ENCODE measurements around the gene RDX. TPM values are rescaled to one million over a fixed set of nuclear protein-coding genes. Genes with fewer than 3 reads are reported as not detected.

The RDX gene
- total RNA-seq, 1 donor from 2014 or later, result 105 TPM

- DNase-seq (ENCODE audit: low spot score in 2 of 2), result no peak
- intact Hi-C loops (cut with DNase I), result no loop called here
- no peaks in the 10 kb centered on the region for H3K4me1 ChIP-seq
- H3K27me3 ChIP-seq, result no peaks in the 10 kb centered on the region
- TF ChIP-seq CTCF (IDR thresholded peaks at IDR 0.05), result no peak
- no peak overlapping the region for H3K27ac ChIP-seq
- H3K9me3 ChIP-seq, result no peaks in the 10 kb centered on the region
- no peak overlapping the region for H3K4me3 ChIP-seq
- H3K36me3 ChIP-seq, result peaks cover 4 to 38% of the 10 kb centered on the region in 2 donors
Measured at GRCh38 chr11:110261195-110262071, 35.0 kb downstream of the RDX start.

- Histone ChIP-seq H3K36me3 (peaks cover 9 to 36% of the 10 kb centered on the region in 2 donors), H3K9me3 (no peaks in the 10 kb centered on the region), H3K4me1 (no peaks in the 10 kb centered on the region), H3K27ac (no peak overlapping the region), H3K27me3 (no peaks in the 10 kb centered on the region), H3K4me3 (no peak overlapping the region)
- no peak for DNase-seq (ENCODE audit: low spot score in 2 of 2)
- TF ChIP-seq CTCF (IDR thresholded peaks at IDR 0.05), result no peak
- intact Hi-C loops (cut with DNase I), result no loop called here
Measured at GRCh38 chr11:110253525-110253924, 42.9 kb downstream of the RDX start.

- intact Hi-C loops (cut with DNase I), result no loop called here
- no peak for DNase-seq (ENCODE audit: low spot score in 2 of 2)
- H3K4me3 ChIP-seq, result no peak overlapping the region
- no peak overlapping the region for H3K27ac ChIP-seq
- H3K27me3 ChIP-seq, result no peaks in the 10 kb centered on the region
- H3K4me1 ChIP-seq, result no peaks in the 10 kb centered on the region
- TF ChIP-seq CTCF (IDR thresholded peaks at IDR 0.05), result no peak
- peaks cover 10 to 30% of the 10 kb centered on the region in 2 donors for H3K36me3 ChIP-seq
- H3K9me3 ChIP-seq, result no peaks in the 10 kb centered on the region
Measured at GRCh38 chr11:110251836-110252235, 44.6 kb downstream of the RDX start.

- no peak for TF ChIP-seq CTCF (IDR thresholded peaks at IDR 0.05)
- Histone ChIP-seq H3K4me1 (no peaks in the 10 kb centered on the region), H3K4me3 (no peak overlapping the region), H3K27ac (no peak overlapping the region), H3K9me3 (no peaks in the 10 kb centered on the region), H3K36me3 (peaks cover 16 to 28% of the 10 kb centered on the region in 2 donors), H3K27me3 (no peaks in the 10 kb centered on the region)
- intact Hi-C loops (cut with DNase I), result no loop called here
- no peak for DNase-seq (ENCODE audit: low spot score in 2 of 2)
Measured at GRCh38 chr11:110250168-110250567, 46.2 kb downstream of the RDX start.

- Histone ChIP-seq H3K36me3 (peaks cover 16 to 28% of the 10 kb centered on the region in 2 donors), H3K27me3 (no peaks in the 10 kb centered on the region), H3K4me1 (no peaks in the 10 kb centered on the region), H3K9me3 (no peaks in the 10 kb centered on the region), H3K27ac (no peak overlapping the region), H3K4me3 (no peak overlapping the region)
- no peak for TF ChIP-seq CTCF (IDR thresholded peaks at IDR 0.05)
- no peak for DNase-seq (ENCODE audit: low spot score in 2 of 2)
- intact Hi-C loops (cut with DNase I), result no loop called here
Measured at GRCh38 chr11:110249766-110250165, 46.6 kb downstream of the RDX start.
